HG03565 (cell line): ENCODE data around the gene DUSP22.
"Not testable (repeated sequence)": the region's sequence is repeated elsewhere in the genome, so short reads cannot be mapped to it uniquely, and the experiment has no call there.

Experiments
- ATAC-seq: cut with Tn5 transposase; IDR thresholded peaks from one replicate; pipeline ENCODE4 v1.9.1; 2021; ENCODE audit warnings: mild to moderate bottlenecking, moderate library complexity; ENCODE audit not compliant: unreplicated experiment

The DUSP22 gene

GRCh38 chr6:322940-323729 is 30.8 kb downstream of the DUSP22 start:
- ATAC-seq = no peak

GRCh38 chr6:323730-324088 is 31.4 kb downstream of the DUSP22 start:
- no peak for ATAC-seq

- no peak for ATAC-seq
Measured at GRCh38 chr6:324116-324728, 31.9 kb downstream of the DUSP22 start.

- ATAC-seq = no peak
Measured at GRCh38 chr6:324729-325125, 32.4 kb downstream of the DUSP22 start.

DNA sequence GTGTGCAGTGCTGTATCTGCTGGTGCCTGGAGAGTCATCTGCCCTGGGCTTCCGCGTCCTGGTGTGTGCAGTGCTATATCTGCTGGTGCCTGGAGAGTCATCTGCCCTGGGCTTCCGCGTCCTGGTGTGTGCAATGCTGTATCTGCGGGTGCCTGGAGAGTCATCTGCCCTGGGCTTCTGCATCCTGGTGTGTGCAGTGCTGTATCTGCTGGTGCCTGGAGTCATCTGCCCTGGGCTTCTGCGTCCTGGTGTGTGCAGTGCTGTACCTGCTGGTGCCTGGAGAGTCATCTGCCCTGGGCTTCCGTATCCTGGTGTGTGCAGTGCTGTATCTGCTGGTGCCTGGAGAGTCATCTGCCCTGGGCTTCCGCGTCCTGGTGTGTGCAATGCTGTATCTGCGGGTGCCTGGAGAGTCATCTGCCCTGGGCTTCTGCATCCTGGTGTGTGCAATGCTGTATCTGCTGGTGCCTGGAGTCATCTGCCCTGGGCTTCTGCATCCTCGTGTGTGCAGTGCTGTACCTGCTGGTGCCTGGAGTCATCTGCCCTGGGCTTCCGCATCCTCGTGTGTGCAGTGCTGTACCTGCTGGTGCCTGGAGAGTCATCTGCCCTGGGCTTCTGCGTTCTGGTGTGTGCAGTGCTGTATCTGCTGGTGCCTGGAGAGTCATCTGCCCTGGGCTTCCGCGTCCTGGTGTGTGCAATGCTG is 33.0 kb downstream of the DUSP22 start:
- ATAC-seq = not testable (repeated sequence)

- not testable (repeated sequence) for ATAC-seq
Measured at GRCh38 chr6:326066-326465, 33.8 kb downstream of the DUSP22 start.

DNA sequence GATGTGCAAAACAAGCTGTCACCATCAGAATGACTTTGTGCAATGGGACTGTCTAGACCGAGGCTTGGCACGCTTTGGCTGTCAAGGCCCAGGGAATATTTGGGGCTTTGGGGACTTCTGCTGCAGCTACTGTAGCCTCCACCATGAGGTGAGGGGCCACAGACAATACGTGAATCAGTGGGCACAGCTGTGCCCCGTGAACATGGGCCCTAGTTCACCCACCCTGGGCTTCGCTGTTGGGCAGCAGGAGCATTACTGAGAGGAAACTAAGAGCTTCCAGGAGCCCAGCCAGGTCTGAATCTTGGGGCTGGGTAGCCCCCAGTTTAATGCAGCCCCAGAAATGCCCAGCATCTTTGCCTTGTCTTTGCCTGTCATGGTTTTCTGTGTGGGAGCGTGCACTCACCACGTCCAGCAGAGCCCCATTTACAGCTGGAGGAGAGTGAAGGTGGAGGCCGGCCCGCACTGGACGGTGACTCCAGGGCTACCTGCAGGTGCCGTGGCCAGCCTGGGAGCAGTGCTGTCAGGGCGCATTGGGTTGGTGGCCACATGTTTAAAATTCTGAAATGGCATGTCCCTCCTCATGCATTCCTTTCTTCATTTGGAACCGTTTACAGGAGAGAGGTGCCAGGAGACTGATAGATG is 34.7 kb downstream of the DUSP22 start:
- no peak for ATAC-seq

DNA sequence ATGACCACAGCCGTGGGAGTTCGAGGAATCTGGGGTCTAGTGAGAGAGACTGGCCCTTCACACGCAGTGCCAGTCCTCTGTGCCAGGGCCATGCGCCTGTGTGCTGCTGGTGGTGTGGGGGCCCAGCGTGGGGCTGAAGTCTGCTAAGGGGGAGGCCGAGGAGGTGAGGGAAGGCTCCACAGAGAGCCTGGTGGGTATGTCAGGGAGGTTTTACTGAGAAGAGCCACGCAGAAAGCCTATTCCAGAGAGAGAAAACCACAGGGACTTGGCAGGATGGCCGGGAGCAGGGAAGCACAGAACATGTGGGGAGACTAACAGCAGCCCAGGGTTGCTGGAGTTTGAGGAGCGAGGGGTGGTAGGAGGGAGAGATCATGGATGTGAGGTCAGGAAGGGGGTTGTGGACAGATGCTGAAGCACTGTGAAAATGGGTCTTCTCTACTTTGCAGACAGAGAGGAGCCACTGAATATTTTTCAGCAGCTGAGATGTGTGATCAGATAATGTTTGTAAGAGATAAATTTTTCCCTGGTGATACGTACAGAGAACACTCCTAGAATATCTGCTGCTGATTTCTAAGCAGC is 35.3 kb downstream of the DUSP22 start:
- no peak for ATAC-seq

GRCh38 chr6:328136-328670 is 35.9 kb downstream of the DUSP22 start:
- ATAC-seq = peak; percentile 62

DNA sequence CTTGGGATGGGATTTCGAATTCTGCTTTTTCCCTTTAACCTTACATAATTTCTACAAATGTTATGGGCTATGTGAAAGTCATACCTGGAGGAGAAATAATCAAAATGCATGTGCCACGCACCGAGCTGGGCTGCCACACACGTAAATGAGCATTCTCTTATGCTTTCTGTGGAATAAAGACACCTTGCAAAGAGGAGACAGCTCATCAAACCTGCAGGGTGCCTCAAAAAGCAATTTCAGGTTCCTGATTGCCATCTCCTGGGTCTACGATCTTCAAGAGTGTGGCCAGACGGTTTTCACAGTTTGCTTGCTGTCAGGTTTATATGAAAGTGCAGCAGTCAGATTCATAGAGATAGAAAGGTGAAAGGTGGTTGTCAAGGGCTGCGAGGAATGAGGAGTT is 36.6 kb downstream of the DUSP22 start:
- ATAC-seq = no peak

GRCh38 chr6:329888-330691 is 37.8 kb downstream of the DUSP22 start:
- ATAC-seq = no peak

GRCh38 chr6:330948-331347 is 38.7 kb downstream of the DUSP22 start:
- no peak for ATAC-seq

- peak; percentile 29 for ATAC-seq
Measured at GRCh38 chr6:331622-332521, 39.6 kb downstream of the DUSP22 start.

- no peak for ATAC-seq
Measured at GRCh38 chr6:332671-333070, 40.4 kb downstream of the DUSP22 start.

DNA sequence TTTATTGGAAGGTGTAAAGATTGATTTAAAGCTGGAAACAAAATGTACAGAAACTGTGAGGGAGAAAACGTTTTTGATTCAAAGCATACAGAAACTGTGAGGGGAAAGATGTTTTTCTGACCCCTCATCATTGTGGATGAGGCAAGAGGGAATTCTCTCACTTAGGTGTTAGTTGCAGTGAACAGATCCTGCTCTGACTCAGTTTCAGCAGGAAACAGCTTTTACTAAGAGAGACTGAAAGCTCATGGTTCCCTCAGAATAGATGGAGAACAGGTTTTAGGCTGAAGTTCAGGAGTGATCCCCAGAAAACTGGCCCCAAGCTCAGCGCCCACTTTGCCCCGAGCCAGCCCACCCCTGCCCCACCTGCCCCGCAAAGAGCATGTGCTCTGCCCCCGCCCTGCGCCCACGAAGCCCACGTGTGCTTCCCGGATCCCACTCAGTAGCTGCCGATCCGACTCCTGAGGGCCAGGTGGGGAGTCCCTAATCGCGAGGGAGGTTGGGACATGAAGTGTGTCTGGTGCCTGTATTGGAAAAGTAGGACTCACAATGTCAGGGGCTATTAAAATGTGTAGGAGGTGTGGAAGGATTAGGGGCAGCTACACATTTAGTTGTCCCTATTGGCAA is 41.2 kb downstream of the DUSP22 start:
- ATAC-seq = no peak

- no peak for ATAC-seq
Measured at GRCh38 chr6:334536-335510, 42.5 kb downstream of the DUSP22 start.

- ATAC-seq = no peak
Measured at GRCh38 chr6:335572-335971, 43.3 kb downstream of the DUSP22 start.
